Measurements from ENCODE around the gene RNH1. TPM values are rescaled to one million over a fixed set of nuclear protein-coding genes. Genes with fewer than 3 reads are reported as not detected.

The RNH1 gene
- total and polyA plus RNA-seq, 4 experiments from 2014 or later, result 98.4 to 187 (median 134) TPM

DNA sequence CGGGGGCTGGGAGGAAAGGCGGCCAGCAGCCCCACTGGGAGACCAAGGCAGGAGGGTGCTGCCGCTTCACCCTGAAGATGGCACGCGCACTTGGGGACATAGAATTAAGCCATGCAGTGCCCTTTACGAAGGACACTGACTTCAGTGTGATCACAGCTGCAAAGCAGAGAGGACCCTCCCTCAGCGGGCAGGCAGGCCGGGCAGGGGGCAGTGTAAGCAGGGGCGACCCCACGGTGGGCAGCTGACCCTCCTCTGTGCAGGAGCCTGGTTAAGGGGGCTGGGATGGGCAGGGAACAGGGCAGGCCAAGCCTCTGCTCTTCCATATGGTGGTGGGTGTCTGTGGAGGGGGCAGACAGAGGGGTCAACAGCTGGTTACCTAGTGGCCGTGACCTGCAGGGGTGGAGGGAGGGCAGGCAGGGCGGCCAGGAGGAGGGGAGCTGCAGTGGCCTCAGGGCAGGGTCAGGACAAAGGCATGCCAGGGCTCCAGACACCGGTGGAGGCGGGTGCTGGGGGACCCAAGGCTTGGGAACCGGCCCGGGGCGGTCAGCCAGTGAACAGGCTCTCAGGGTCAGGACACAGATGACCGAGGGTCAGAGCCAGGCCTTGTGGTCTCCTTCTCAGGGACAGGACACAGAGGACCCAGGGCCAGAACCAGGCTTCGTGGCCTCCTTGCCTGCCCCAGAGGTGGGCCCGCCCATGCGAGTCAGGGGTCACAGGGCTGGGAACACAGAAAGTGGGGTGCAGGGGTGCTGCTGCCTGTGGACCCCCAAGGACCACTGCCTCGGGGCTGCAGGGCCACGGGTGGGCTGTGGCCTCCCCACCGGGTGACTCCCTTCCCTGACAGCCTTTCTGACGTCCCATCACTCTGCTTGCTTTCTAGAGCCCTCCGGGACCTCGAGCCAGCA lies 46.3 kb upstream of the RNH1 start:
- Histone ChIP-seq H3K4me1 (ENCODE audit: insufficient read depth, low read length) (peaks cover 11% of the 10 kb centered on the region), H3K4me3 (ENCODE audit: low read length in 2 of 2) (no peak overlapping the region), H3K27me3 (ENCODE audit: insufficient read depth, low read length) (no peaks in the 10 kb centered on the region), H3K9me3 (ENCODE audit: control insufficient read depth in 1 of 2, low read length in 2 of 2) (no peaks in the 10 kb centered on the region), H3K36me3 (ENCODE audit: insufficient read depth, low read length) (no peaks in the 10 kb centered on the region), H3K27ac (ENCODE audit: low read depth, low read length) (no peak overlapping the region)
- Mint-ChIP-seq H3K27me3 (no peaks in the 10 kb centered on the region), H3K36me3 (no peaks in the 10 kb centered on the region), H3K4me3 (peak overlapping the region in 2 of 8 donors; percentile 29 to 45), H3K9me3 (no peaks in the 10 kb centered on the region), H3K4me1 (peaks cover 0 to 8% (median 0%) of the 10 kb centered on the region in 4 donors), H3K27ac (peak overlapping the region in 1 of 7 donors; percentile 47)
- intact Hi-C loops (cut with micrococcal nuclease), result no loop called here
- peak in 1 of 5 donors; percentile 38 for DNase-seq
- POLR2A ChIA-PET (ENCODE audit: partially characterized antibody), result interaction anchor here (1.3 to 5.8 kb wide), 7 partner anchors 14 to 211 kb away, joined by 3 to 62 read pairs (median 26); partner anchors contain the start of genes DEAF1, HRAS, LRRC56 and PHRF1
- CTCF ChIA-PET (ENCODE audit: partially characterized antibody), result interaction anchor here (1.2 to 2.6 kb wide), 6 partner anchors 10 to 211 kb away, joined by 3 to 41 read pairs (median 6); partner anchors contain the start of genes DEAF1 and TMEM80

DNA sequence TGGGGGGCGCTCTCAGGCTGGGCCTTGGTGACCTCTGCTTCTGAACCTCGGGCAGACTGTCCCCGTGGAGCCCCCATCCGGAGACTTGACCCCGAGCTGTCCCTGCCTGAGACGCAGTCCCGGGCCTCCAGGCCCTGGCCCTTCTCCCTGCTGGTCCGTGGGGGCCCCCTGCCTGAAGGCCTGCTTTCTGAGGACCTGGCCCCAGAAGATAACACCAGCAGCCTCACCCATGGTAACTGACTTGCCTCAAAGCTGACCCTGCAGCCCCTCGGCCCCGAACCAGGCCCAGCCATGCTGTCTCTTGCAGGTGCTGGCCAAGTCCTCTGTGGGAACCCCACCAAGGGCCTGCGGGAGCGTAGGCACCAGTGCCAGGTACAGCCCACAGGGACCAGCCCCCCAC lies 44.6 kb upstream of the RNH1 start:
- no peak overlapping the region for H3K4me3 Mint-ChIP-seq
- H3K27me3 Mint-ChIP-seq, result no peaks in the 10 kb centered on the region
- H3K27ac Mint-ChIP-seq, result no peak overlapping the region
- Histone ChIP-seq H3K27me3 (ENCODE audit: insufficient read depth, low read length) (no peaks in the 10 kb centered on the region), H3K4me1 (ENCODE audit: insufficient read depth, low read length) (peaks cover 11% of the 10 kb centered on the region), H3K36me3 (ENCODE audit: insufficient read depth, low read length) (no peaks in the 10 kb centered on the region), H3K27ac (ENCODE audit: low read depth, low read length) (no peak overlapping the region), H3K4me3 (ENCODE audit: low read length in 2 of 2) (no peak overlapping the region), H3K9me3 (ENCODE audit: control insufficient read depth in 1 of 2, low read length in 2 of 2) (no peaks in the 10 kb centered on the region)
- no peaks in the 10 kb centered on the region for H3K9me3 Mint-ChIP-seq
- CTCF ChIA-PET (ENCODE audit: partially characterized antibody), result no interaction called here
- peaks cover 0 to 4% (median 0%) of the 10 kb centered on the region in 4 donors for H3K4me1 Mint-ChIP-seq
- intact Hi-C loops (cut with micrococcal nuclease), result no loop called here
- peak in 1 of 5 donors; percentile 26 for DNase-seq
- H3K36me3 Mint-ChIP-seq, result no peaks in the 10 kb centered on the region
- POLR2A ChIA-PET (ENCODE audit: partially characterized antibody), result no interaction called here

DNA sequence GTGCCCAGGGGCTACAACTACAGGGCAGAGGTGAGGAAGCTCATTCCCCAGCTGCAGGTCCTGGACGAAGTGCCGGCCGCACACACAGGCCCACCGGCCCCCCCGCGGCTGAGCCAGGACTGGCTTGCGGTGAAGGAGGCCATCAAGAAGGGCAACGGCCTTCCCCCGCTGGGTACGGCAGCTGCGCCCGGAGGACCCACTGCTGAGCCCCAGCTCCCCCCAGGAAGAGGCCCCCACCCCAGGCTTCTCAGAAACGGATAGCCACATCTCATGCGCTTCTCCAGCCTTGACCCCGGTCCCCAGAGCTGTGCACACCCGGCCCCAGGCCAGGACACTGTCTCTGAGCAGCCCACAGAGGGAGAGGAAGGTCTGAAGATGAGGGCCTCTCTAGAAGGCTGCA lies 44.1 kb upstream of the RNH1 start:
- intact Hi-C loops (cut with micrococcal nuclease), result no loop called here
- H3K27me3 ChIP-seq (ENCODE audit: insufficient read depth, low read length), result no peaks in the 10 kb centered on the region
- Mint-ChIP-seq H3K4me1 (peaks cover 0 to 4% (median 0%) of the 10 kb centered on the region in 4 donors), H3K27me3 (no peaks in the 10 kb centered on the region), H3K9me3 (no peaks in the 10 kb centered on the region), H3K27ac (no peak overlapping the region), H3K4me3 (no peak overlapping the region), H3K36me3 (no peaks in the 10 kb centered on the region)
- no peaks in the 10 kb centered on the region for H3K9me3 ChIP-seq (ENCODE audit: control insufficient read depth in 1 of 2, low read length in 2 of 2)
- POLR2A ChIA-PET (ENCODE audit: partially characterized antibody), result no interaction called here
- H3K36me3 ChIP-seq (ENCODE audit: insufficient read depth, low read length), result no peaks in the 10 kb centered on the region
- CTCF ChIA-PET (ENCODE audit: partially characterized antibody), result no interaction called here
- H3K4me1 ChIP-seq (ENCODE audit: insufficient read depth, low read length), result peaks cover 11% of the 10 kb centered on the region
- no peak overlapping the region for H3K27ac ChIP-seq (ENCODE audit: low read depth, low read length)
- peak in 1 of 5 donors; percentile 40 for DNase-seq
- H3K4me3 ChIP-seq (ENCODE audit: low read length in 2 of 2), result no peak overlapping the region

DNA sequence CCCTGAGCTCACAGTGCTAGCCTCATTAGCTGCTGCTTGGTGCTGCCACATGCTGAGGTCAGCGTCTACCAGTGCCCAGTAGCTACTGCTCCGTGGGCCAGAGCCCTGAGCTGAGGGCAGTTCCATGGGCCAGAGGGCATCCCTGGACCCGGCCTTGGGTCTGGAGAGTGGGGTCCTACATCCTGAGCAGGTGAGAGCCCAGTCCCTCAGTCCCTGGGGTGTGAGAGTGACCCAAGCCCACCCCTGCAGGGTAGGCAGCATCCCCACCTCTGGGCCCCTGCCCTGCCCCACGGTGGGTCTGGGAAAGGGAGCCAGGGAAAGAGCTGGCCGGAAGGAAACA lies 43.7 kb upstream of the RNH1 start:
- no peak overlapping the region for H3K27ac Mint-ChIP-seq
- H3K27me3 Mint-ChIP-seq, result no peaks in the 10 kb centered on the region
- CTCF ChIA-PET (ENCODE audit: partially characterized antibody), result no interaction called here
- Histone ChIP-seq H3K4me3 (ENCODE audit: low read length in 2 of 2) (no peak overlapping the region), H3K27ac (ENCODE audit: low read depth, low read length) (no peak overlapping the region), H3K27me3 (ENCODE audit: insufficient read depth, low read length) (no peaks in the 10 kb centered on the region), H3K4me1 (ENCODE audit: insufficient read depth, low read length) (peaks cover 11% of the 10 kb centered on the region), H3K9me3 (ENCODE audit: control insufficient read depth in 1 of 2, low read length in 2 of 2) (no peaks in the 10 kb centered on the region), H3K36me3 (ENCODE audit: insufficient read depth, low read length) (no peaks in the 10 kb centered on the region)
- no peaks in the 10 kb centered on the region for H3K36me3 Mint-ChIP-seq
- intact Hi-C loops (cut with micrococcal nuclease), result no loop called here
- H3K4me1 Mint-ChIP-seq, result peaks cover 0 to 4% (median 0%) of the 10 kb centered on the region in 4 donors
- H3K4me3 Mint-ChIP-seq, result no peak overlapping the region
- POLR2A ChIA-PET (ENCODE audit: partially characterized antibody), result no interaction called here
- H3K9me3 Mint-ChIP-seq, result no peaks in the 10 kb centered on the region
- peak in 1 of 5 donors; percentile 17 for DNase-seq

DNA sequence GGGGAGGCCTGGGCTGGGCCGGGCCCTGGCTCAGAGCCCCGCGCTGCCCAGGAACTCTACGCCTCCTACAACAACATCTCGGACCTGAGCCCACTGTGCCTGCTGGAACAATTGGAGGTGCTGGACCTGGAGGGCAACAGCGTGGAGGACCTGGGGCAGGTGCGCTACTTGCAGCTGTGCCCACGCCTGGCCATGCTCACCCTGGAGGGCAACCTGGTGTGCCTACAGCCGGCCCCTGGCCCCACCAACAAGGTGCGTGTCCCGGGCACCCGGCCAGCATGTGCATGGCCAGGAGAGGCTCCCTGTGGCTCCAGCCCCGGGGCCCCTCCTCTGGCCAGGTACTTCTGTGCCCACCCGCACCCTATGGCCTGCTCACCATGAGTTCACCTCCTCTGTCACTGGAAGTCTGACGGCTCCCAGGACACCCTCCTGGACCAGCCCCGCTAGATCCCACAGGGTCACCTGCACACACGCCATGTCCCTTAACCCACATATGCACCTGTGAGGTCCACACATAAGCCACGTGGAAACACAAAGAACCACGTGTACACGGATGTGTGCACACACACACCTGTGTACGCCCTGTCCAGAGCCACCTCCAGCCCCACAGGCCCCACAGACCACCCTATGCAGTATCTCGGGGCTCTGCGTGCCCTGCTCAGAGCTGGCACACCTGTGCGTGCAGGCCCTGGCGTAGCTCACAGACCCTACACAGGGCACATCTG lies 43.1 kb upstream of the RNH1 start:
- POLR2A ChIA-PET (ENCODE audit: partially characterized antibody), result no interaction called here
- Mint-ChIP-seq H3K36me3 (no peaks in the 10 kb centered on the region), H3K9me3 (no peaks in the 10 kb centered on the region), H3K4me3 (no peak overlapping the region), H3K27ac (no peak overlapping the region), H3K27me3 (no peaks in the 10 kb centered on the region), H3K4me1 (peaks cover 0 to 4% (median 0%) of the 10 kb centered on the region in 4 donors)
- H3K4me3 ChIP-seq (ENCODE audit: low read length in 2 of 2), result no peak overlapping the region
- CTCF ChIA-PET (ENCODE audit: partially characterized antibody), result no interaction called here
- intact Hi-C loops (cut with micrococcal nuclease), result no loop called here
- peaks cover 8% of the 10 kb centered on the region for H3K4me1 ChIP-seq (ENCODE audit: insufficient read depth, low read length)
- H3K36me3 ChIP-seq (ENCODE audit: insufficient read depth, low read length), result no peaks in the 10 kb centered on the region
- H3K27ac ChIP-seq (ENCODE audit: low read depth, low read length), result no peak overlapping the region
- peak in 1 of 5 donors; percentile 10 for DNase-seq
- H3K9me3 ChIP-seq (ENCODE audit: control insufficient read depth in 1 of 2, low read length in 2 of 2), result no peaks in the 10 kb centered on the region
- no peaks in the 10 kb centered on the region for H3K27me3 ChIP-seq (ENCODE audit: insufficient read depth, low read length)

DNA sequence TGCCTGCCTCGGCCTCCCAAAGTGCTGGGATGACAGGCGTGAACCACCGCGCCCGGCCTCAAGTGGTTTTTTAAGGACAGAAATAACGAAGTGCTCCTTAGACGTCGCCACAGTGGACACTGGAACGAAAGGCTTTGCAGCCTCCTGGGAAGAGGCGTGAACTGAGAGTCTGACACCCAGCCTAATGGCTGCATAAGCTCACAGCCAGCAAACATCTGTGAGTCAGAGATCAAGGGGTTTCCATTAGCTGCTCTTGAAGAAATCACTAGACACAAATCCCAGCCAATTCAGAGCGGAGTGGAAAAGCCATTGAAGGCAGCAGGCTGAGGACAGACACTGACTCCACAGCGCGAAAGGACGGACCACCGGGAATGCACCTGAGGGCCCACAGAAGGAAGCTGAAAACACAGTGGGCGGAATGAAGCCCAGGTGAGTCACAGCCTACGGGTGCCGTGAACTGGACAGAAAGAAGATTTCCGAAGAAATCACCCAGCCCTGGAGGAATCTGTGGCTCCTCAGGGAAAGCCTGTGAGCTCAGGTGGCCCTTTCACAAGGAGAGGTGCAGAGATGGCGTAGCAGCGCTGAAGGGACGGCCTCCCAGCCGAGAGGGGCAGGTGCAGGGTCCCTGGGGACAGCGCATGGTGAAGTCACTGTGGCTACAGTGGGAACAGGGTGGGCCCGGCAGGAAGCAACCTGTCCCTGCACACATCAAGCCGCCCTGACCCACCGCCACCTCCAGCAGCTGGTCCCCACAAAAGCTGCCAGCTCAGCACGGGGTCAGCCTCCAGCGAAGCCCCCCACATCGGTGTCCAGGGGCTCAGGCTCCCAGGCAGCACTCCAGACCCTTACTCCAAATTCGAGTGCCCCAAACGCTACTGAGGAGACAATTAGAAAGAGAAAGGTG lies 41.9 kb upstream of the RNH1 start:
- Histone ChIP-seq H3K4me3 (ENCODE audit: low read length in 2 of 2) (no peak overlapping the region), H3K9me3 (ENCODE audit: control insufficient read depth in 1 of 2, low read length in 2 of 2) (no peaks in the 10 kb centered on the region), H3K4me1 (ENCODE audit: insufficient read depth, low read length) (peaks cover under 1% of the 10 kb centered on the region), H3K27me3 (ENCODE audit: insufficient read depth, low read length) (no peaks in the 10 kb centered on the region), H3K36me3 (ENCODE audit: insufficient read depth, low read length) (no peaks in the 10 kb centered on the region), H3K27ac (ENCODE audit: low read depth, low read length) (no peak overlapping the region)
- Mint-ChIP-seq H3K27ac (no peak overlapping the region), H3K4me1 (peaks cover 0 to 4% (median 0%) of the 10 kb centered on the region in 4 donors), H3K27me3 (no peaks in the 10 kb centered on the region), H3K9me3 (no peaks in the 10 kb centered on the region), H3K4me3 (no peak overlapping the region), H3K36me3 (no peaks in the 10 kb centered on the region)
- POLR2A ChIA-PET (ENCODE audit: partially characterized antibody), result no interaction called here
- CTCF ChIA-PET (ENCODE audit: partially characterized antibody), result no interaction called here
- intact Hi-C loops (cut with micrococcal nuclease), result no loop called here
- DNase-seq, result peak in 1 of 5 donors; percentile 4
